Tibial nerve (tissue), 3 donors: ENCODE measurements around the gene PRKCE.

Experiments used
- CTCF ChIP-seq, 5 experiments: fragments of 200-600 bp in 3 of 5; fragments of 450-650 bp in 2 of 5; sonication (generic) in 3 of 5; IDR thresholded peaks; one replicate each; pipeline ENCODE4 v1.5.1; 2016 to 2019; ENCODE audit warnings: antibody characterized with exemption in 5 of 5, mild to moderate bottlenecking in 3 of 5, moderate library complexity in 2 of 5
- POLR2A ChIP-seq, 2 donors: fragments of 450-650 bp; IDR thresholded peaks; one replicate each; pipeline ENCODE4 v1.6.1; 2017; ENCODE audit warnings: antibody characterized with exemption in 2 of 2, mild to moderate bottlenecking in 2 of 2, moderate library complexity in 2 of 2

GRCh38 chr2:46047290-46047689 lies 395.8 kb downstream of the PRKCE start:
- TF ChIP-seq CTCF (IDR thresholded peaks at IDR 0.05) (no peak), POLR2A (IDR thresholded peaks at IDR 0.05) (no peak)
